Measurements from ENCODE around the gene KAZN. TPM values are rescaled to one million over a fixed set of nuclear protein-coding genes. Genes with fewer than 3 reads are reported as not detected.
A peak's percentile ranks its signal among the peaks of the same experiment; 100 is the strongest.

Gene KAZN
- total and polyA plus RNA-seq, 2 of the 8 experiments (the other 6 are each of a cell fraction or from before 2014, with no cell fraction given): 3.7 to 11.8 TPM

GRCh38 chr1:15090373-15090772, 491.9 kb downstream of the KAZN start (continued):
- TF ChIP-seq EGR1 (IDR thresholded peaks at IDR 0.05; ENCODE audit: borderline replicate concordance, low read depth, low read length): no peak
- TF ChIP-seq TCF12 (IDR thresholded peaks at IDR 0.05; ENCODE audit: low read depth, low read length): 0 out of 2 replicates have a peak, but pooled peaks have one; percentile 58
- peak in 1 of 2 experiments; percentile 55; a peak in 1 of 4 replicates for TF ChIP-seq HDAC2 (IDR thresholded peaks at IDR 0.05; ENCODE audit: borderline replicate concordance in 1 of 2, low read depth in 2 of 2, low read length in 2 of 2)
